Neural crest cell (in vitro differentiated cells): ENCODE results near the gene ARHGAP12. TPM values are rescaled to one million over a fixed set of nuclear protein-coding genes. Genes with fewer than 3 reads are reported as not detected.

Source experiments
- DNase-seq: peaks from one replicate; pipeline ENCODE4 v3.0.0; 2021; ENCODE audit warnings: low read depth, mixed read lengths, low spot score
- H3K27ac Mint-ChIP-seq: one replicate; pipeline ENCODE4 v1.8.0; 2021; ENCODE audit warnings: mild to moderate bottlenecking, mixed read lengths; ENCODE audit not compliant: unreplicated experiment
- H3K27me3 Mint-ChIP-seq: 2 replicates; pipeline ENCODE4 v1.8.0; 2021; ENCODE audit warnings: low read depth, mild to moderate bottlenecking, mixed read lengths
- H3K36me3 Mint-ChIP-seq: 2 replicates; pipeline ENCODE4 v1.8.0; 2021; ENCODE audit warnings: low read depth, mild to moderate bottlenecking, mixed read lengths
- H3K4me1 Mint-ChIP-seq: 2 replicates; pipeline ENCODE4 v1.8.0; 2021; ENCODE audit warnings: mixed read lengths
- H3K4me3 Mint-ChIP-seq: one replicate; pipeline ENCODE4 v1.8.0; 2021; ENCODE audit warnings: mild to moderate bottlenecking, mixed read lengths
- H3K9me3 Mint-ChIP-seq: 2 replicates; pipeline ENCODE4 v1.8.0; 2021; ENCODE audit warnings: mixed read lengths
- CTCF ChIP-seq: fragments of 200-600 bp; sonication (generic); conservative IDR thresholded peaks from 2 replicates; pipeline ENCODE4 v1.5.0; 2021; ENCODE audit warnings: antibody characterized with exemption, mild to moderate bottlenecking
- long read RNA-seq: library from polyadenylated mRNA; unstranded; transcript quantifications from one replicate; pipeline ENCODE4 v2.0.0, GENCODE V29; 2020
- total RNA-seq: library from RNA; stranded (reverse); gene quantifications from 2 replicates; pipeline ENCODE4 v1.2.1, GENCODE V29; 2021

ARHGAP12 gene, protein sequence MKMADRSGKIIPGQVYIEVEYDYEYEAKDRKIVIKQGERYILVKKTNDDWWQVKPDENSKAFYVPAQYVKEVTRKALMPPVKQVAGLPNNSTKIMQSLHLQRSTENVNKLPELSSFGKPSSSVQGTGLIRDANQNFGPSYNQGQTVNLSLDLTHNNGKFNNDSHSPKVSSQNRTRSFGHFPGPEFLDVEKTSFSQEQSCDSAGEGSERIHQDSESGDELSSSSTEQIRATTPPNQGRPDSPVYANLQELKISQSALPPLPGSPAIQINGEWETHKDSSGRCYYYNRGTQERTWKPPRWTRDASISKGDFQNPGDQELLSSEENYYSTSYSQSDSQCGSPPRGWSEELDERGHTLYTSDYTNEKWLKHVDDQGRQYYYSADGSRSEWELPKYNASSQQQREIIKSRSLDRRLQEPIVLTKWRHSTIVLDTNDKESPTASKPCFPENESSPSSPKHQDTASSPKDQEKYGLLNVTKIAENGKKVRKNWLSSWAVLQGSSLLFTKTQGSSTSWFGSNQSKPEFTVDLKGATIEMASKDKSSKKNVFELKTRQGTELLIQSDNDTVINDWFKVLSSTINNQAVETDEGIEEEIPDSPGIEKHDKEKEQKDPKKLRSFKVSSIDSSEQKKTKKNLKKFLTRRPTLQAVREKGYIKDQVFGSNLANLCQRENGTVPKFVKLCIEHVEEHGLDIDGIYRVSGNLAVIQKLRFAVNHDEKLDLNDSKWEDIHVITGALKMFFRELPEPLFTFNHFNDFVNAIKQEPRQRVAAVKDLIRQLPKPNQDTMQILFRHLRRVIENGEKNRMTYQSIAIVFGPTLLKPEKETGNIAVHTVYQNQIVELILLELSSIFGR
- 33.0 and 33.2 TPM in 2 replicates for total RNA-seq
- long read RNA-seq, full-length matches to known transcripts: 7 of 93 reads
- long read RNA-seq, partial matches to known transcripts: 71 of 93 reads
- long read RNA-seq, other reads (novel, unspliced or antisense): 15 of 93 reads

DNA sequence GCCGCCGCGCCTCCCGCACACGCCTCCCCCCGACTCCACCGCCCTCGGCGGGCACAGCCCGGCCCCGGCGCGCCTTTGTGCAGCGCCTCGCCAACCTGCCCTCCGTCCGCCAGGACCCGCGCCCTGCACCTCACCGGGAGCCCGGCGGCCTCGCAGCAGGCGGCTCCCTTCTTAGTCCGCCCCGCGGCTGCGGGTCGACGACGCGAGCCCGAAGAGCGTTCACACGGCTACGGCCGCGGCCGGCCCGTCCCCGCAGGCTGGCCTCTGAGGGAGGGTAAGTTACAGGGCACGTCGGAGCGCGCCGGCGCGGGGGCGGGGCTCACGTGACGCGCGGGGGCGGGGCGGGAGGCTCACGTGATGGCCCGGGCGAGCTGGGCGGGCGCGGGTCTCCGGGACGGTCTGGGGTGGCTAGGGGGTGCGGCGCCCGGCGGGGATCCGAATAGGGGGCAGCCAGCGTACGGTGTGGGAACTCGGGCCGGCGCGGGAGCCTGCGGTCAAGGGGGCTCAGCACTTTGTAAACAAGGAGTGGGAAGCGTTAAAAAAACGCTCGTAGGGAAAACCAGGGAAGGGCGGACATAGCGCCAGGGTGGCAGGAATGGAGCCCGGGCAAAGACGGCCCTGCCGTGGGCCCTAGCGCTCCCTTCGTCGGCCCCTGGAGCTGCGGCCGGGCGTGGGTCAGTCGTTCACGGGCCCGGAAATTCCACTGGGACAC is at the start of gene ARHGAP12:
Gene ARHGAP12 (minus strand): TSS at position 283 of the 712 bp plus-strand sequence. CDS start 19,976 bp downstream, outside the sequence.
- Mint-ChIP-seq H3K4me1 (peaks cover 35% of the 10 kb centered on the region), H3K4me3 (peak within 1 kb of the TSS; percentile 92), H3K27ac (peak within 1 kb of the TSS; percentile 96), H3K27me3 (no peaks in the 10 kb centered on the region), H3K9me3 (no peaks in the 10 kb centered on the region), H3K36me3 (peaks cover 4% of the 10 kb centered on the region)
- no peak for TF ChIP-seq CTCF
- DNase-seq: peak; percentile 92

- H3K27me3 Mint-ChIP-seq: no peaks in the 10 kb centered on the region
- H3K9me3 Mint-ChIP-seq: peaks cover 10% of the 10 kb centered on the region
- no peak for DNase-seq
- peaks cover 24% of the 10 kb centered on the region for H3K4me1 Mint-ChIP-seq
- no peak for TF ChIP-seq CTCF
- no peak overlapping the region for H3K4me3 Mint-ChIP-seq
- H3K36me3 Mint-ChIP-seq: peaks cover 31% of the 10 kb centered on the region
- H3K27ac Mint-ChIP-seq: no peak overlapping the region
Measured at GRCh38 chr10:31978156-31978483, 49.5 kb upstream of the ARHGAP12 start.

DNA sequence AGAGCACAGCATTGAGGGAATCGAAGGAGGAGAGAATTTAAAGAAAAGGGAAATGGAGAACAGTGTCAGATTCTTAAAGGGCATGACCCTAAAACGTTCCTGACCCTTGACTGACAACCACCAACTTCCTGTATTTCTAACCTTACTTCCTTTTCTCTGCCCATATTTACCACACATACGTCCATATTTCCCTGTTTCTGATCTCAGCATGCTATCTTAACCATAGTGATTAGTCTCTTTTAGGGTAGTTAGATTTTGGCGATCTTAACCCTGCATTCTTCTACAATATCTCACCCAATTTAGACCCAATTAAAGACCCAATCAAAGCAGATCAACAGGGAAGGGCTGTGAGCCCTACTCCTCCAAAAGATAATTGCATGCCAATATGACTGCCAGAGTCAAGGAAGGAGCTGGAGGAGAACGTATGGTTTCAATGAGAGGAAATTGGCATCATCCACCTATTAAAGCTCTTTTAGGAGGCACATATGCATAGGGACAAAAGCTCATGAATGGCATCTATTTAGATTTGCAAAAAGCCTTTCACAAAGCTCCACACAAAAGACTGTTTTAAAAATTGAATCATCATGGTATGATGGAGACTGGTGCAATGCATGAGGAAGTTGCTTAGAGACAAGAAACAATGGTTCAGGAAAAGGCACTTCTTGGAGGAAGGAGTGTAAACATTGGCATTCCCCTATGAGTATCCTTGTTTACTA is 49.0 kb upstream of the ARHGAP12 start:
- no peak for TF ChIP-seq CTCF
- Mint-ChIP-seq H3K27me3 (no peaks in the 10 kb centered on the region), H3K27ac (no peak overlapping the region), H3K4me1 (peaks cover 24% of the 10 kb centered on the region), H3K9me3 (peaks cover 10% of the 10 kb centered on the region), H3K4me3 (no peak overlapping the region), H3K36me3 (peaks cover 31% of the 10 kb centered on the region)
- no peak for DNase-seq

DNA sequence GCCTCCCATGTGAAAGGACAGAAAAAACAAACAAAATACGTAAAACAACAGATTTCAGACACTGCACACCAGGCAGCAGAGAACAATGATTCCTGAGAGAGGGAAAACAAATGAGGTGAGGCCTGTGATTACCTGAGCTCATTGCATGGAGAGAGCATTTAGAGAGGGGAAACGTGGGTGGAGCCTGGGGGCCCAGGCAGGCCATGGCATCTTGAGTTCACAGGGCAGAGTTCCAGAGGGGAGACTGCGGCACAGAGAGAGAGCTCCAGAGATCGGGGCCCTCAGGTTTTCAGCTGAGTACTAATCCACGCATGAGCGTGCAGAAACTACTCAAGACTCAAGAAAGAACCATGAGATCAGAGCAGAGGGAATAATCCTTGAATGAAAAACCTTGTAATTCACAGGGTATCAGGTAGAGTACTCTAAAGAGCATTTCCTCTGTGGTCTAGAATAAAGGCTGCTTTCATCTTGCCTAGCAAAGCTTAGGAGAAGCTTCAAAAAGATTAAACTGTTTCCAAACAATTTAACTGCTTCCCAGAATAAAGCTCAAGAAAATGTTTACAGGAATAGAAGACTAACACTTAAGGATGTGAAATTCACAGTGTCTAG is 46.6 kb upstream of the ARHGAP12 start:
- no peak overlapping the region for H3K4me3 Mint-ChIP-seq
- H3K9me3 Mint-ChIP-seq: peaks cover 7% of the 10 kb centered on the region
- H3K4me1 Mint-ChIP-seq: peaks cover 24% of the 10 kb centered on the region
- H3K36me3 Mint-ChIP-seq: peaks cover 19% of the 10 kb centered on the region
- H3K27ac Mint-ChIP-seq: no peak overlapping the region
- no peak for DNase-seq
- no peaks in the 10 kb centered on the region for H3K27me3 Mint-ChIP-seq
- no peak for TF ChIP-seq CTCF
